Measurements from ENCODE around the gene B3GNT8. TPM values are rescaled to one million over a fixed set of nuclear protein-coding genes. Genes with fewer than 3 reads are reported as not detected.

Gene B3GNT8
- total RNA-seq, 1 experiment from 2014 or later, result 0.10 TPM

- POLR2A ChIA-PET, result no interaction called here
- in situ Hi-C loops (cut with HindIII; ENCODE audit: low pct_unique_long_range_greater_than_20kb, low sequenced_read_pairs), result no loop called here
Observed at GRCh38 chr19:41442473-41443355, 15.5 kb upstream of the B3GNT8 start, which contains the start of gene ERICH4. Gene ERICH4 (plus strand): TSS chr19:41443156. CDS start chr19:41443170, 14 bp downstream.

More at GRCh38 chr19:41442473-41443355, 15.5 kb upstream of the B3GNT8 start, which contains the start of gene ERICH4:
- CTCF ChIA-PET, result interaction anchor here (0.5 kb wide), 1 partner anchor 104 kb away, joined by 4 read pairs; no protein-coding TSS in a partner anchor
- no peak for ATAC-seq
- no peaks in the 10 kb centered on the region for H3K27me3 ChIP-seq (ENCODE audit: control insufficient read depth, insufficient read depth, low read length)
- H3K36me3 ChIP-seq (ENCODE audit: control insufficient read depth, insufficient read depth, low read length), result no peaks in the 10 kb centered on the region; the same call in 1 of the 2 replicates
- BruUV-seq (replicated peaks), result no TSS peak
- DNase-seq (ENCODE audit: low read depth, low spot score), result no peak
- H3K9me3 ChIP-seq (ENCODE audit: control insufficient read depth, insufficient read depth, low read depth, low read length), result no peaks in the 10 kb centered on the region
- H3K27ac ChIP-seq (ENCODE audit: low read length), result no peak within 1 kb of the TSS
- intact Hi-C loops (cut with micrococcal nuclease; ENCODE audit: unreplicated experiment), result no loop called here
- TF ChIP-seq POLR2AphosphoS5 (IDR thresholded peaks at IDR 0.05; ENCODE audit: low read depth, low read length) (no peak), TCF7L2 (IDR thresholded peaks at IDR 0.05; ENCODE audit: low read depth, low read length) (no peak), CTCF (IDR thresholded peaks at IDR 0.05) (no peak), SIN3A (IDR thresholded peaks at IDR 0.05; ENCODE audit: borderline replicate concordance, insufficient read depth, low read depth, low read length) (no peak), REST (IDR thresholded peaks at IDR 0.05; ENCODE audit: insufficient read depth in 1 of 2, low read depth in 2 of 2, low read length in 1 of 2) (no peak)
- H3K4me1 ChIP-seq (ENCODE audit: control insufficient read depth, insufficient read depth, low read length), result peaks cover 5% of the 10 kb centered on the region; the same call in 1 of the 2 replicates
- no peak within 1 kb of the TSS for H3K4me3 ChIP-seq (ENCODE audit: low read depth in 2 of 2, low read length in 2 of 2)
